ENCODE measurements around the gene UNC5B.

Gene UNC5B

DNA sequence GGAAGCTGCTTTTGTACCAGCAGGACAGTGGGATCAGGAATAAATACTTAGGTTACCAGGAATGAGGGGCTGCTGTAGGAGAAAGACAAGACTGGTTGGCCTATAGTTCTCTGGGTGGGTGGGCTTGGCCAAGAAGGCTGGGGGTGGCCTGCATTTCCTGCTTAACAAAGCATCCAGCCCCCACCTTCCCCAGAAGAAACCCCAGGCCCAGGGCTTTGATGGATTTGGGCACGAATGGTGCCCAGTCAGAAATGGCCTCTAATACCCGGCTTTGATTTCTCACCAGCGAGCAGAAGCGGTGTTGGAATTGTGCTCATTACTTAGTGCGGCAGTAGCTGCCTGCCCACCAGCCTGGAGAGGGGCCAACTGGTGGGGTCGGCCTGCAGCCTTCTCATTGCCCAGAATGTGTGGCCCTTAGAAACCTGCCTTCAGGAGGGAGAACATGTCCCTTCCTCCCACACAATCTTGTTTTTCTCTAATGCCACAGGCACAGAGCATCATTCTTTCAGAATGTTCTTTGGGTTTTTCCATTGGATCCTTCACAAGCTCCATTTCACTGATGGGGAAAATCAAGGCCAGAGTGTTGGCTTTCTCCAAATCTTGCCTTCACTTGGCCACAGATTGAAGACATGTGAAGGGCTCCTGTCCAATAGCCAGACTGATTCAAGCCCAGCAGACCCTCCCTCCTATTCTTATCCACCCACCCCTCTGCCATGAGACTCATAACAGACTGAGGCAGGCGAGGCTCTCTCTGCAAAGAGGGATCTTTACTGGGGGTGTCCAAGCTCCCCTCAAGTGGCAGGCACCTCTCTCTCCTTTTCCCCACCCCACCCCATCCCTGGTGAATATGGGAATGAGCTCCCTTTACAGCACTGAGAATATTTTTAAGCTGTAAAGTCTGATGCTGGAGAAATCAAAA, 2.5 kb downstream of the UNC5B start:
- TF ChIP-seq GATA3 (IDR thresholded peaks at IDR 0.05; ENCODE audit: low read depth, low read length) (no peak), GATA2 (IDR thresholded peaks at IDR 0.05; ENCODE audit: low read depth, low read length) (no peak)

- no peak for TF ChIP-seq GATA2 (IDR thresholded peaks at IDR 0.05; ENCODE audit: low read depth, low read length)
- no peak for TF ChIP-seq GATA3 (IDR thresholded peaks at IDR 0.05; ENCODE audit: low read depth, low read length)
Observed at GRCh38 chr10:71216363-71216695, 4.0 kb downstream of the UNC5B start.

DNA sequence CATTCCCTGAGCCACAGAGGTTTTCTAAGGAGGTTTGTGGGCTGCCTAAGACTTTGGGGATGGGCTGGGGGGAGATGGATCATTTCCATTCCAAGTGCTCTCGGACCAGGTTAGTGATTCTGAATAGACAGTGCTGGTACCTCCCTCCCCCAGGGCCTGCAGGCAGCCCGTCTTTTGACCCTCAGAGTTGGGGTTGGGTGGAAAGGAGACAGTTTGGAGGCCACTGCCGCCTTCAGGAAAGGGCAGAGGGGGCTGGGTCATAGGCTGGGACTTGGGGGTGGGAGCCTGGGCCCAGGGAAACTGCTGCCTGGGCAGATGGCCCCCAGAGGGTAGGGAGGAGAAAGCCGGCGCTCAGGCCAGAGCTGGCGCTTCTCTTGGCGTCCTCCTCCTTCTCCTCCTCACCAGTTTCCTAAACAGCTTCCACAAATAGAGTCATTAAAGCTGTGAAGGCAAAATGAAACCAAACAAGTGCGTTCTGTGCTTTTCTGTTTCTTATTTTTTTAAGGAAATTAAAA, 4.4 kb downstream of the UNC5B start:
- no peak for TF ChIP-seq GATA3 (IDR thresholded peaks at IDR 0.05; ENCODE audit: low read depth, low read length)
- TF ChIP-seq GATA2 (IDR thresholded peaks at IDR 0.05; ENCODE audit: low read depth, low read length), result no peak

DNA sequence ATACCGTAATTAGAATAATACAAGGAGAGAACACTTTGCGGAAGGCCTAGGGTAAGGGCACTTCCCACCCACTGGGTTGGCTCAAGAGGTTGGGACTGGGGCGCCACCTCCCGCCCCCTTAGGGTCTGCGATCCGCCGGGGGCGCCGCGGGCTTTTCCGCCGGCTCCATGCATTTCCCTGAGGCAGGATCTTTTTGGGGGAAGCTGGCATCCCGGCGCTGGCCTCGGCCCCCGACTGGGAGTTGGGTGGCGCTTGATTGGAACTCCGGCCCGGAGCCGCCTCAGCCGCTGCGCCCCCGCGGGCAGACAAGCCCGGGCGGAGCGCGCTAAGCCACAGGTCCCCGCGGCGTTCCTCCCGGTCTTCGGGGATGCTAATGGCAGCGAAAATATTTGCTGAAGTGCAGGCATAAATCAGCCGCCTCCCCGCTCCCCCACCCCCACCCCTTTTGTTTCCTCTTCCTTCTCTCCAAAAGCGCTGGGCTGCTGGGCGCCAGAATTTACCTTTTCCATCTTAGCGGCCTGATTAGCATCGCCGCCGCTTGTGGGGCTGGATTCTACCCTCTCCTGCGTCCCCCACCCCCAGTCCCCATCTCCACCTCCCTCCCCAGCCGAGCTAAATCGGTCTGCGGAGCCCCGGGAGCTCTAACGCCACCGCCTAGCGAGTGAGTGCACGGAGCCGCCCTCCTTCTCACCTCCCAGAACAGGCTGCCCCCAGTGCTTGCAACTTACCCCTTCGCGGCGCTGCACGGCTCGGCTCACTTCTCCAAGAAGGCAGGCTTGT, 5.1 kb downstream of the UNC5B start:
- no peak for TF ChIP-seq GATA2 (IDR thresholded peaks at IDR 0.05; ENCODE audit: low read depth, low read length)
- no peak for TF ChIP-seq GATA3 (IDR thresholded peaks at IDR 0.05; ENCODE audit: low read depth, low read length)

DNA sequence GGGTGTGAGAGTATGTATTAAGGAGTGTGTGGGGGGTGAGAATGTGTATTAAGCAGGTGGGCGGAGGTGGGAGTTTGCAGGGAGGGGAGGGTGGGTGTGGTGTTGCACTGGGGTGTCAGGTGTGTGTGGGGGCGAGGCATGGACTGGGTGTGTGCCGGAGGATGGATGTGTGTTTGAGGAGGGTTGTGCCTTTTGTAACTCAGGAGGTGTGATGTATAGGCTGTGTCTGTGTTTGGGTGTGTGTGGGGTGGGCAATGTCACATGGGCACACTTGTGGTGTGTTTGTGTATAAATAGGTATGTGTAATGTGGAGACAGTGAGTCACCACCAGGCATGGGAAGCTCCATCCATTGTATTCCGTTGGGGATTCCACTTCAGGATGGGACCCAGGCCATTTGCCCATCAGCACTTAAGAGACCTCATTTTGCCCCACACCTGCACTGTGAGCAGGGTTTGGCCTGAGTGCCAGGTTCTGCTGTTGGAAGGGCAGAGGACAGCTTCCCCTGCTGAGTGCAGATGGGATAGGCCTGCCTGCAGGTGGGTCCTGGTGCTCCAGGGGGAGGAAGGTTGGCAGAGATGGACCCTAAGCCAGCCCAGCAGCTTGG, 5.8 kb downstream of the UNC5B start:
- TF ChIP-seq GATA3 (IDR thresholded peaks at IDR 0.05; ENCODE audit: low read depth, low read length) (no peak), GATA2 (IDR thresholded peaks at IDR 0.05; ENCODE audit: low read depth, low read length) (no peak)

DNA sequence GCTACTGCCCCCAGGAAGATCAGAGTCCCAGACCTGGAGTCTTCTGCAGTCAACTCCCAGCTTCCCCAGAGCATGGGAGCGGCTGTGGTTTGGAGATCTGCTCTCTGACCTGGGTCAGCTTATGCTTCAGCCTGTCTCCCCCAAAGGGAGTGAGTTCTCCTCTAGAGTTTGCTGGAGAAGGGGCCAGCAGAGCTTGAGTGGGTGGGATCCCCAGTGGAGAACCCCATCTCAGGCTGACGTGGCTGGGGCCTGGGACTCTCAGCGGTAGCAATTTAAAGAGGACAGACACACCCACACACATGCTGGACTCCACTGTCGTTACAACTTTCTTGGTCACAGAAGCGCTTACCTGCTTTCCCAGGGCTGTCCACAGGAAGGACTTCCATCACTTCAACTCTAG, 6.3 kb downstream of the UNC5B start:
- TF ChIP-seq GATA3 (IDR thresholded peaks at IDR 0.05; ENCODE audit: low read depth, low read length), result no peak
- TF ChIP-seq GATA2 (IDR thresholded peaks at IDR 0.05; ENCODE audit: low read depth, low read length), result no peak

DNA sequence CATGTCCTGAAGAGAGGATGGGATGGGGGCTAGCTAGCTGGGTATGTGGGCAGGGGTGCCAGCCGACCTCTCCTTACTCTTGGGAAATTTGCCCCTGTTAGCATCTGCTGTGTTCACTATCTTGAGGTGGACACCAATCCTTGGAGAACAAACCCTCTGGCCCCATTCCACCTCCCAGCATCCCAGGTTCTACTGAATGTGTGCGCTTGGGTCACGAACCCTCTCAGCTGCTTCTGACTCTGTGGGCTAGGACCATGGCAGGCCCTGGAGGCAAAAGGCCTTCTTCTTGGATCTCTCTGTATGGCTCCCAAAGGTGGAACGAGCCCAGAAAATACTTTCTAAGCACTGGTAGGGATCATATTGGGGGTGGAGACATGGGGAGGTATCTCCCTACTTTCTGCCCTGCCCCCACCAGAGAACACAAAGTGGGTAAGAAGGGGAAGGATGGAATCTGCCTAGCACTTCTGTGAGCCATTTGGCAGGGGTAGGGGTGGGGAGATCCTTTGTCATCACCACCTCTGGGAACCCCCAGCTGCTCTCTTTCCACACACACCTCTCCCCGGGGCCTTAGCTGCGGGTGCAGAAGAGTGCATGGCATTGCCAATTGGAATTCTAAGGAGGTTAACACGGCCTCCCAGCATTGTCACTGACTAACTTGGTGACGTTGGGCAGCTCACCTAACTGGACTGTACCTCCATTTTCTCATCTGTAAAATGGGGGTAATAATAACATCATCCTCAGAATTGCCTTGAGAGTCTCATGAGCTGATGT, 7.7 kb downstream of the UNC5B start:
- no peak for TF ChIP-seq GATA3 (IDR thresholded peaks at IDR 0.05; ENCODE audit: low read depth, low read length)
- TF ChIP-seq GATA2 (IDR thresholded peaks at IDR 0.05; ENCODE audit: low read depth, low read length), result no peak

DNA sequence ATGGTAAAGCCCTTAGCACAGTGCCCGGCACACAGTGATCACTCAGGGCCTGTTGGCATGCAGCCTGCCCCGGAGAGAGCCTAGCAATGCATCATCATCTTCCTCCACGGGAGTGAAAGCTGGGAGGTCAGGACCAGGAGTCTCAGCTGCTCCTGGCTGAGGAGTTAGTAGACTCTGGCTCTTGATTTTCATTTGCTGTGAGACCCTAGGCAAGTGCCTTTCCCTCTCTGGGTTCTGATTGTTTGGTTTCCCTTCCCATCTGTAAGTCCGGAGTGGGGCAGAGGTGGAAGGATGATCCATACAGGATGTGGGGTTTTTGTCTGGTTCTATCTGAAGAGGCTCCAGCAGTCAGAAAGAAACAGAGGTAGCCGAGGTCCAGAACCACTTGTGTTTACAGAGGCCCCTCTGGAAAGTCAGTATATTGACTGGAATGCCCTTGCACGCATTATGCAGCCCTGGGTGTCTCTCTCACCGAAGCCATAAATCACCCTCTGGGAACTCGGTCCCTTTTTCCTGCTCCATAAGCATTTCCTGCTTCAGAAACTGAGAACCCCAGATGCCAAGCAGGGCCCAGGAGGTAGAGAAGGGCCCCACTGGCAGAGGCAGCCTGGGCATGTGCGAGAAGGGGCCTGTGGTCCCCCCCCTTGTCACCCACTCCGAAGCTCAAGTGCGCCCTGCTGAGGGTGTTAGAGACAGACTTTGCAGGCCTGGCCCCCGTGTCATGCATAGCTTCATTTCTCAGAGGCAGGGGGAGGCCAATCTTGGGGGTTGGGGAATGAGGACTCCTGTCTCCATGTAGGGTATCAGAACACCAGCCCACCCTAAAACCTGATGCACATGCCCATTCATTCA, 8.5 kb downstream of the UNC5B start:
- TF ChIP-seq GATA3 (IDR thresholded peaks at IDR 0.05; ENCODE audit: low read depth, low read length), result no peak
- TF ChIP-seq GATA2 (IDR thresholded peaks at IDR 0.05; ENCODE audit: low read depth, low read length), result no peak

- TF ChIP-seq GATA2 (IDR thresholded peaks at IDR 0.05; ENCODE audit: low read depth, low read length) (no peak), GATA3 (IDR thresholded peaks at IDR 0.05; ENCODE audit: low read depth, low read length) (no peak)
Observed at GRCh38 chr10:71221586-71222202, 9.3 kb downstream of the UNC5B start.

DNA sequence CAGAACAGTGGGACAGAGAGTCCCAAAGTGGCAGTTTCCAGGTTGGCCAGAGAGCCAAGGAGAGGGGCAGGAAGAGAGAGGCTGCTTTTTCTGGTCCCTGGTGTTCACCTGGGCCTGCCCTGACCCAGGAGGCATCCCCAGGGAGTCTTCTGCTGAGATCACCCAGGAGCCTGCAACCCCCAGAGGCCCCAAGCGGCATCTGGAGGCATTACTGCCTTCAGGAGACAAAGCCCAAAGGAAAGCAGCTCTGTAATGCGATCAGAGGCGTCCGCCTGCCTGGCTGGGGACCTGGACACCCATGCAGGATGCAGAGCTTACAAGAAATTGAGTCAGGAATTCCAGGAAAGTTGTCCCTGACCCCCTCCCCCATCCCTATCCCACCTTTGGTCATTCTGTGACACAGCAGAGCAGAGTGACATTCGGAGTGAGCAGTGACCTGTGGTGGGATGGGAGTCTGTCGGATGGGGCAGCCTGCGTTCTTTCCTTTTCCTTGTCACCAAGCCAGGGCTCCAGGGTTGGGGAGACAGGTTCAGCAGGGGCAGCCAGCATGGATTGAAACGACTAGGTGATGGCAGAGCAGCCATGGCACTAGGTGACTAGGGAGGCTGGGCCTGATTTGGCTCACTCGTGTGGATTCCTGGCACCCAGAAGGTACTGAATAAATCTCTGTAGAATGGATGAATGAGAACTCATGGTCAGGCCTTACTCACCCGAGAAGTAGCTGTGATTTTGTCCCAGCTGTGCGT, 10.4 kb downstream of the UNC5B start:
- no peak for TF ChIP-seq GATA3 (IDR thresholded peaks at IDR 0.05; ENCODE audit: low read depth, low read length)
- no peak for TF ChIP-seq GATA2 (IDR thresholded peaks at IDR 0.05; ENCODE audit: low read depth, low read length)

DNA sequence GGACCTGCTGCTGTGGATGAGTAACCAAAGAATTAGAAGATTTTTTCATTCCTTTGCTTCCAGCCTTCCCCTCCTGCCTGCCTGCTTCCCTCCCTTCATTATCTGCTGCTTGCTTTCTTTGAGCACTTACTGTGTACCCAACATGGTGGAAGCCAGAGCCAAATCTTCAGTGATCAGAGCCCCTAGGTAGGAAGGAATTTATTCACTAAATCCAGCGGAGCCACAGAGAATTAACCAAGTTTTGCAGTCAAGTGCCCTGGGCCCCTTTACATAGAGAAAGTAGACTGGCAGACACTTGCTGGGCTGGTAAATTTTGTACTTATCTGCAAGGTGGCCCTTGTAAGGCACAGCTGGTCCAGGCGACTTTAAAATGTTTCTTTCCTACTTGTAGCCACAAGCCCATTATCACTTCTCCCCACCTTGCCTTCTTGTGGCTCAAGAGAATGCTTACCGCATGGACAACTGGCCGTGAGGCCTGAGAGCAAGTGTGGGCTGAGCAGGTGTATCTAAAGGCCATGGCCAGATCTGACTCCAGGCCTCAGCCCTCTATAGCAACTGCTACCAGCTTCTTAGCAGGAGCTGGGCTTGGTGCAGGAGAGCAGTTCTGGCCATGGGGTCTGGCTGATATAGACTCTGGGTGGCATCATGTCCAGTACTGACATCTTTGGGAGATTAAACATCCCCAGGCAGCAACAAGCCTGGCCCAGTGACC, 11.1 kb downstream of the UNC5B start:
- TF ChIP-seq GATA3 (IDR thresholded peaks at IDR 0.05; ENCODE audit: low read depth, low read length) (no peak), GATA2 (IDR thresholded peaks at IDR 0.05; ENCODE audit: low read depth, low read length) (no peak)

Data from SH-SY5Y (cell line).